K562 (cell line): ENCODE measurements around the gene MYH9. TPM values are rescaled to one million over a fixed set of nuclear protein-coding genes. Genes with fewer than 3 reads are reported as not detected.

Experiments used
- DMBX1 ChIP-seq: fragments of 250-450 bp; sonication (Bioruptor Pico); IDR thresholded peaks from 2 replicates; pipeline ENCODE4 v1.8.0; 2022; ENCODE audit warnings: inconsistent platforms, mild to moderate bottlenecking, moderate library complexity, borderline replicate concordance
- DNMT1 ChIP-seq: fragments of 450-650 bp; IDR thresholded peaks from 2 replicates; pipeline ENCODE4 v1.6.1; 2016; ENCODE audit warnings: antibody characterized with exemption, mild to moderate bottlenecking
- E2F3 ChIP-seq: fragments of 250-450 bp; sonication (Bioruptor Pico); IDR thresholded peaks from 2 replicates; pipeline ENCODE4 v1.4.0; 2020; ENCODE audit warnings: mild to moderate bottlenecking
- FIP1L1 ChIP-seq: fragments of 200-400 bp; formaldehyde crosslinking; IDR thresholded peaks from 2 replicates; pipeline ENCODE4 v1.6.1; 2018; ENCODE audit warnings: mild to moderate bottlenecking, low read depth, low read length; ENCODE audit not compliant: poor library complexity, severe bottlenecking
- GTF2E2 ChIP-seq: fragments of 200-800 bp; sonication (Bioruptor generic); IDR thresholded peaks from 2 replicates; pipeline ENCODE4 v1.6.1; 2016; ENCODE audit warnings: missing genetic modification characterization, missing compliant biosample characterization
- IRF2 ChIP-seq: sonication (generic); formaldehyde crosslinking; IDR thresholded peaks from 2 replicates; pipeline ENCODE4 v1.8.1; 2022; ENCODE audit warnings: mild to moderate bottlenecking, missing genetic modification reagents
- JUN ChIP-seq, 2 experiments: sonication (generic) in 1 of 2; formaldehyde crosslinking in 1 of 2; IDR thresholded peaks; 2 replicates each; pipeline versions ENCODE4 v1.6.1 to v1.8.0; 2012 to 2022; ENCODE audit warnings: borderline replicate concordance in 2 of 2, mild to moderate bottlenecking in 2 of 2, improper control_type of control experiment in 1 of 2, low read depth in 1 of 2, low read length in 1 of 2, missing genetic modification reagents in 1 of 2
- PCBP1 ChIP-seq: fragments of 200-400 bp; formaldehyde crosslinking; IDR thresholded peaks from 2 replicates; pipeline ENCODE4 v1.6.1; 2018; ENCODE audit warnings: mild to moderate bottlenecking, low read depth, low read length; ENCODE audit not compliant: poor library complexity, severe bottlenecking
- PHB2 ChIP-seq: fragments of 450-650 bp; IDR thresholded peaks from 2 replicates; pipeline ENCODE4 v1.6.1; 2017; ENCODE audit warnings: low read depth
- PHF21A ChIP-seq: fragments of 450-650 bp; IDR thresholded peaks from 2 replicates; pipeline ENCODE4 v1.6.1; 2017; ENCODE audit warnings: low read depth, borderline replicate concordance
- PHTF2 ChIP-seq: fragments of 250-450 bp; sonication (Bioruptor Pico); IDR thresholded peaks from 2 replicates; pipeline ENCODE4 v1.5.0; 2021; ENCODE audit warnings: mild to moderate bottlenecking
- RB1 ChIP-seq: fragments of 450-650 bp; IDR thresholded peaks from 2 replicates; pipeline ENCODE4 v1.6.1; 2017; ENCODE audit warnings: low read depth, mild to moderate bottlenecking
- RFX7 ChIP-seq: fragments of 250-450 bp; sonication (Bioruptor Pico); IDR thresholded peaks from 2 replicates; pipeline ENCODE4 v1.5.1; 2021; ENCODE audit warnings: mild to moderate bottlenecking
- SMARCA5 ChIP-seq: fragments of 450-650 bp; IDR thresholded peaks from 2 replicates; pipeline ENCODE4 v1.6.1; 2016
- SMARCC2 ChIP-seq: fragments of 450-650 bp; IDR thresholded peaks from 2 replicates; pipeline ENCODE4 v1.6.1; 2017; ENCODE audit warnings: antibody characterized with exemption, moderate library complexity, mild to moderate bottlenecking, low read depth
- SRSF1 ChIP-seq: fragments of 200-400 bp; formaldehyde crosslinking; IDR thresholded peaks from 2 replicates; pipeline ENCODE4 v1.6.1; 2017; ENCODE audit warnings: mild to moderate bottlenecking, low read depth, low read length, moderate library complexity
- ZNF551 ChIP-seq: fragments of 250-450 bp; sonication (Bioruptor Pico); IDR thresholded peaks from 2 replicates; pipeline ENCODE4 v1.5.0; 2021; ENCODE audit warnings: mild to moderate bottlenecking, moderate library complexity
- ZNF79 ChIP-seq: fragments of 250-450 bp; sonication (Bioruptor Pico); IDR thresholded peaks from 2 replicates; pipeline ENCODE4 v1.4.0; 2020; ENCODE audit warnings: low read depth, mild to moderate bottlenecking, moderate library complexity
- polyA plus RNA-seq, 8 experiments: library from polyadenylated mRNA; depleted of rRNA in 4 of 8; stranded (reverse) in 5 of 8; unstranded in 3 of 8; fragments of >200 nt; fragmentation: Nextera tagmentation in 2 of 8; fragmentation: Illumina TruSeq in 1 of 8; extraction: Ambion mirVana in 2 of 8; extraction: Trizol in 1 of 8; gene quantifications; 2 replicates each; pipeline versions ENCODE4 v1.2.1 to v1.2.3, GENCODE V29; 2011 to 2014; ENCODE audit warnings: inconsistent platforms in 1 of 8, missing spikeins in 1 of 8
- total RNA-seq, 7 experiments: library from RNA; depleted of rRNA in 6 of 7; stranded (reverse); fragments of >200 nt in 6 of 7; fragmentation: Illumina TruSeq in 2 of 7; extraction: Trizol in 2 of 7; gene quantifications; 2 replicates each; pipeline versions ENCODE4 v1.2.1 to v1.2.3, GENCODE V29; 2011 to 2021; ENCODE audit warnings: low replicate concordance in 1 of 7
- TF ChIP-seq, protein P1 (sequence below): sonication (generic); formaldehyde crosslinking; IDR thresholded peaks from 2 replicates; pipeline ENCODE4 v1.8.0; 2022; ENCODE audit warnings: mild to moderate bottlenecking, missing genetic modification reagents
- TF ChIP-seq, protein P2 (sequence below), 2 experiments: fragments of 450-650 bp; IDR thresholded peaks; 2 replicates each; pipeline ENCODE4 v1.6.1; 2016; ENCODE audit warnings: mild to moderate bottlenecking in 2 of 2, borderline replicate concordance in 1 of 2, low read depth in 1 of 2, moderate library complexity in 1 of 2

Gene MYH9
- total and polyA plus RNA-seq, 9 of the 15 experiments (the other 6 are each of a cell fraction or from before 2014, with no cell fraction given) = 0.71 to 111 (median 24.6) TPM

DNA sequence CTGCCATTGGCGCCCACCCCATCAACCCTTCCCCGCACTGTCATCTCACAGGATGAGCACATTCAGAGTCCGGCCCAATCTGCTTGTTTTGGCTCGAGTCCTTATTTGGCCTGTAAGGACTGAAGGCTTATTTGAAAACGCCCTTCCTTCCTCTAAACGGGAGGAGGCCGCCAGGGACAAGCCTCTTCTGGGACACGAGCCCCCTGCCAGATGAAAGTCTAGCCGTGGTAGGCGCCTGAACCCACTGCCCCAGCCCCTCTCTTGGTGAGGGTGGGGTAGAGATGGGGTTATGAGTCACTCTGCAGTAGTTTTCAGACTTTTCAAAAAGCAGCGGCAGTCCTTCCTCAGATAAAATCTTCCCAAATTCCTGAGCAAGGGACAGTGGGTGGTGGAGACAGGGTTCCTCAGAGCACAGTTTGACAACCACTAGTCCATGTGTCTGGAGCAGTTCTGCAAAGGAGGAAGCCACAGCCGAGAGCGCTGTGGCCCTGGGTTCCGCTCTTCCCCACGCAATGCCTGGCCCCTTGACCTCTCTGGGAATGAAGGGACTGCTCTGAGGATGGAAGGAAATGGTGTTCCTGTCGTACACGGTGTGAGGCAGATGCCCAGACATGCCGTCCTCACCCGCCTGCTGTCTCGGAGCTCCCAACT lies 57.0 kb downstream of the MYH9 start (continued):
- TF ChIP-seq, protein P1, sequence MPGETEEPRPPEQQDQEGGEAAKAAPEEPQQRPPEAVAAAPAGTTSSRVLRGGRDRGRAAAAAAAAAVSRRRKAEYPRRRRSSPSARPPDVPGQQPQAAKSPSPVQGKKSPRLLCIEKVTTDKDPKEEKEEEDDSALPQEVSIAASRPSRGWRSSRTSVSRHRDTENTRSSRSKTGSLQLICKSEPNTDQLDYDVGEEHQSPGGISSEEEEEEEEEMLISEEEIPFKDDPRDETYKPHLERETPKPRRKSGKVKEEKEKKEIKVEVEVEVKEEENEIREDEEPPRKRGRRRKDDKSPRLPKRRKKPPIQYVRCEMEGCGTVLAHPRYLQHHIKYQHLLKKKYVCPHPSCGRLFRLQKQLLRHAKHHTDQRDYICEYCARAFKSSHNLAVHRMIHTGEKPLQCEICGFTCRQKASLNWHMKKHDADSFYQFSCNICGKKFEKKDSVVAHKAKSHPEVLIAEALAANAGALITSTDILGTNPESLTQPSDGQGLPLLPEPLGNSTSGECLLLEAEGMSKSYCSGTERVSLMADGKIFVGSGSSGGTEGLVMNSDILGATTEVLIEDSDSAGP (CRISPR knock-in tag) = no peak
- TF ChIP-seq JUN (IDR thresholded peaks at IDR 0.05; ENCODE audit: borderline replicate concordance, low read depth, low read length) (peak; percentile 50; the same call in 1 of the 2 replicates), JUN (CRISPR knock-in tag; IDR thresholded peaks at IDR 0.05; ENCODE audit: borderline replicate concordance) (no peak), PCBP1 (no peak), SRSF1 (no peak), DMBX1 (CRISPR knock-in tag) (peak; percentile 16; the same call in 1 of the 2 replicates), SMARCA5 (no peak; the same call in 1 of the 2 replicates), E2F3 (CRISPR knock-in tag) (no peak), PHB2 (no peak), RB1 (no peak), GTF2E2 (tag) (no peak), SMARCC2 (no peak), IRF2 (CRISPR knock-in tag) (no peak), DNMT1 (no peak), PHTF2 (CRISPR knock-in tag) (no peak), ZNF551 (CRISPR knock-in tag) (no peak), PHF21A (no peak), RFX7 (CRISPR knock-in tag) (no peak), FIP1L1 (no peak), ZNF79 (CRISPR knock-in tag) (no peak)
- TF ChIP-seq, protein P2, sequence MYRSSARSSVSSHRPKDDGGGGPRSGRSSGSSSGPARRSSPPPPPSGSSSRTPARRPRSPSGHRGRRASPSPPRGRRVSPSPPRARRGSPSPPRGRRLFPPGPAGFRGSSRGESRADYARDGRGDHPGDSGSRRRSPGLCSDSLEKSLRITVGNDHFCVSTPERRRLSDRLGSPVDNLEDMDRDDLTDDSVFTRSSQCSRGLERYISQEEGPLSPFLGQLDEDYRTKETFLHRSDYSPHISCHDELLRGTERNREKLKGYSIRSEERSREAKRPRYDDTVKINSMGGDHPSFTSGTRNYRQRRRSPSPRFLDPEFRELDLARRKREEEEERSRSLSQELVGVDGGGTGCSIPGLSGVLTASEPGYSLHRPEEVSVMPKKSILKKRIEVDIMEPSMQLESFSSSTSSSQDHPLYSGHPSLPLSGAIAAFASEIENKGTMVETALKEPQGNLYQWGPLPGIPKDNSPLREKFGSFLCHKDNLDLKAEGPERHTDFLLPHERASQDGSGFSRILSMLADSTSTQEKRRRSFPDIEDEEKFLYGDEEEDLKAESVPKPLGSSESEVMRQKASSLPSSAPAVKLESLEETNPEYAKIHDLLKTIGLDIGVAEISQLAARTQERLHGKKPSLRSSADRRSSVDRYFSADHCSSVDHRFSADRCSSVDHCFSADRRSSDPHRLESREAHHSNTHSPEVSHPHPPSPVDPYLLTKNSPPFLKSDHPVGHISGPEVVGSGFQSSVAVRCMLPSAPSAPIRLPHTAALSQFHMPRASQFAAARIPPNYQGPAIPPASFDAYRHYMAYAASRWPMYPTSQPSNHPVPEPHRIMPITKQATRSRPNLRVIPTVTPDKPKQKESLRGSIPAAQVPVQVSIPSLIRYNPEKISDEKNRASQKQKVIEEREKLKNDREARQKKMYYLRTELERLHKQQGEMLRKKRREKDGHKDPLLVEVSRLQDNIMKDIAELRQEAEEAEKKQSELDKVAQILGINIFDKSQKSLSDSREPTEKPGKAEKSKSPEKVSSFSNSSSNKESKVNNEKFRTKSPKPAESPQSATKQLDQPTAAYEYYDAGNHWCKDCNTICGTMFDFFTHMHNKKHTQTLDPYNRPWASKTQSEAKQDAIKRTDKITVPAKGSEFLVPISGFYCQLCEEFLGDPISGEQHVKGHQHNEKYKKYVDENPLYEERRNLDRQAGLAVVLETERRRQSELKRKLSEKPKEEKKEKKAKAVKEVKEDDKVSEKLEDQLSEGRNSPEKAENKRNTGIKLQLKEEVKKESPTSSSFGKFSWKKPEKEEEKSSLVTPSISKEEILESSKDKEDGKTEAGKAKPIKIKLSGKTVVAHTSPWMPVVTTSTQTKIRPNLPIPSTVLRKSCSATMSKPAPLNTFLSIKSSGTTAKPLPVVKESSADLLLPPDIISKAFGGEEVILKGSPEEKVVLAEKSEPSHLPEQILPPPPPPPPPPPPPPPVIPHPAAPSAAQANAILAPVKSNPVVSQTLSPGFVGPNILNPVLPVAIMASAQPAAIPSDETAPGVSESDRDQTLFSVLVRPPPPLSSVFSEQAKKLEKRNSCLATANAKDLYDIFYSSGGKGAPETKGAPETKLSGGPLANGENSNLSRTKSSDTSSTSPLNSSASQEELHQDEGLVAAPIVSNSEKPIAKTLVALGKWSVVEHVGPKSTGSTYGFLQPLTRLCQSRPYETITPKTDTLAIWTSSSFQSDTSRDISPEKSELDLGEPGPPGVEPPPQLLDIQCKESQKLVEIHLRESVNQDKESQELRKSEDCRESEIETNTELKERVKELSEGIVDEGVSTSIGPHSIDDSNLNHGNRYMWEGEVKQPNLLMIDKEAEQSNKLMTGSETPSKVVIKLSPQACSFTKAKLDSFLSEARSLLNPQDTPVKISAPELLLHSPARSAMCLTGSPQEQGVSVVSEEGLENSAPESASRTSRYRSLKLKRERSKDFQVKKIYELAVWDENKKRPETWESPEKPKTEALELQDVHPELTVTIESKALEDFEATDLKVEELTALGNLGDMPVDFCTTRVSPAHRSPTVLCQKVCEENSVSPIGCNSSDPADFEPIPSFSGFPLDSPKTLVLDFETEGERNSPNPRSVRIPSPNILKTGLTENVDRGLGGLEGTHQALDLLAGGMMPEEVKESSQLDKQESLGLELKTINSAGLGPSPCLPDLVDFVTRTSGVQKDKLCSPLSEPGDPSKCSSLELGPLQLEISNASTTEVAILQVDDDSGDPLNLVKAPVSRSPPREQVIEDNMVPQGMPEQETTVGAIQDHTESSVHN (IDR thresholded peaks at IDR 0.05; ENCODE audit: borderline replicate concordance in 1 of 2, low read depth in 1 of 2) = no peak
